ENCODE measurements around the gene METAP1D.

The METAP1D gene

DNA sequence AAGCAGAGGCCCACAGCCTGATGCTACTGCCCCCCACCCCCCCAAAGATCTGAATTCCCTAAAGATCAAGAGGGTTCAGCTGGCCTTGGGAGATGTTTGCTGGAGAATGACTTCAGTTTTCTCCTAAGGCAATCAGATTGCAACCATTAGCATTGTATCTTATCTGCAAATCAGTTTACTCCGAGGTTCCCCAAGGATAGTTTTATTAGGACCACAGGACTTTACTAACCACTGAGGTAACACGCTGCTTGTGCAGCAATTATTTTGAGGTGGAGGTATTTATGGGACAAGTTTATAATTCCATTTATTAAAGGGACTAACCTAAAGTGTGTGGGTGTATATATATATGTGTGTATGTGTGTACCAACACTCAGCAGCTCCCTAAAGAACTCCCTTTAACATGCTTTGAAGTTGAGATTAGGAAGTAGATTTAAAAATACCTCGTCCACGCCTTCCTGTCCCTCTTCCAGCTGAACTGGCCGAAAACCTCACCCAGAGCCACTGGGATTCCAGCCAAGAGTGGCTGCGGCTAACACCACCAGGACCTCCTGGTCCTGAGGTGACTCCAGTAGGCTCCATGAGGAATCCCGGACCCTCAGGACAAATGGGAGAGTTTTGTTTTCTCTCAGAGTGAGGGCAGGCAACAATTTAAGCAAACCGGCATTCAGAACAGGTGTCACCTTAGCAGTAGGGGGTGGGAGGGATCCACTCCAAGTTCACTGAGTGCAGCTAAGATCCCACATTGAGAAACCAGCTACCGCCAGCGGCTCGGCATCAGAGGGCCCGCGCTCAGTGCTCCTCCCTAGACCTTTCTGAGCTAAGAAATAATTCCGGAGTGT is 82.6 kb downstream of the METAP1D start:
- DNase-seq = peak; percentile 45

- DNase-seq = peak; percentile 36
Observed at GRCh38 chr2:172082944-172083627, 83.3 kb downstream of the METAP1D start.

DNA sequence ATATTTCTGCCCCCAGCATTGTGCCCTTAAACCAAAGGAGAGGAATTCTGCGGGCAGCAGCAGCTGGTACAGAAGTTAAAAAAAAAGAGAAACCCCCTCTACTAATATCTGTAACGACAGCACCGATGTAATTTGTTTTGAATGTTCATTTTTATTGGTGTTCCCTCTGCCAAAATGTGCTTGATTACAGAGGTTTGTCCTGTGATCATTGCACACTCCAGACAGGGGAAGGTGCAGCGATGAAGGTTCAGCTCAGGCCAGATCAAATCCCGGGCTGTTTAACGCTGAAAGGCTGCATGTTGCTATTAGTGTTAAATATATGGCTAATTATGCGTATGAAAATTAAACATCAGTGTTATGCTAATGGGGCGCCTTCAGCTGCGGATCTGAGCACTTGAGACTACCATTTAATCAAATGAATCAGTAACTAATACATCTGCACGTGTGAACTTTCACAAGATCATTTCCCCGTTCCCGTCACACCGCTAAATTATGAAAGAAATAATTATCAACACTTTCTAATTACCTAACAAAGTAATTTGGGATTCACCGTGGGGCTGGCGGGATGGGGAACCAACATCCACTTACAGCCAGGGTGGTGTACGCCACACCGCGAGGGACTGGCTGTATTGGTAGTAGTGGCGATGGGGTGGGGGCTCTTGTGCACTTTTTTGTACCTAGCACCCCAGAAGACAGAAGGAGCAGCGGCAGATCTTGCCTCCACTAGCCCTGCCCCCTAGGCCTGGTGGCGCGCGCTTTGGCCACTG is 84.1 kb downstream of the METAP1D start:
- no peak for DNase-seq

DNA sequence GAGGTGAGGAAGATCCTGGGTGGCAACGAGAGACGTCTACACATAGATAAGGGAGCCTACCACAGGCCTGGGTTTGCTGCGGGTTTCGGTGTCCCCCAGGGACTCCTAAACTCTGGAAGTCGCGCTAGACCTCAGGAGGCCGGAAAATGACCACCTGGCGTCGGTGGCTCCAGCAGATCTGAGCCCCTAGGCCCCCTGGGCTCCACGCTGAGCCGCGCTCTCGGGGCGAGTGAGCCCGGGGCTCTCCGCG is 84.6 kb downstream of the METAP1D start:
- no peak for DNase-seq

- peak; percentile 97 for DNase-seq
Observed at GRCh38 chr2:172084645-172085459, 85.1 kb downstream of the METAP1D start.

- no peak for DNase-seq
Observed at GRCh38 chr2:172085460-172086159, 85.9 kb downstream of the METAP1D start, which contains the start of gene DLX1. TSS of gene DLX1 (plus strand) at chr2:172085507. CDS start at chr2:172085678, 171 bp downstream.

DNA sequence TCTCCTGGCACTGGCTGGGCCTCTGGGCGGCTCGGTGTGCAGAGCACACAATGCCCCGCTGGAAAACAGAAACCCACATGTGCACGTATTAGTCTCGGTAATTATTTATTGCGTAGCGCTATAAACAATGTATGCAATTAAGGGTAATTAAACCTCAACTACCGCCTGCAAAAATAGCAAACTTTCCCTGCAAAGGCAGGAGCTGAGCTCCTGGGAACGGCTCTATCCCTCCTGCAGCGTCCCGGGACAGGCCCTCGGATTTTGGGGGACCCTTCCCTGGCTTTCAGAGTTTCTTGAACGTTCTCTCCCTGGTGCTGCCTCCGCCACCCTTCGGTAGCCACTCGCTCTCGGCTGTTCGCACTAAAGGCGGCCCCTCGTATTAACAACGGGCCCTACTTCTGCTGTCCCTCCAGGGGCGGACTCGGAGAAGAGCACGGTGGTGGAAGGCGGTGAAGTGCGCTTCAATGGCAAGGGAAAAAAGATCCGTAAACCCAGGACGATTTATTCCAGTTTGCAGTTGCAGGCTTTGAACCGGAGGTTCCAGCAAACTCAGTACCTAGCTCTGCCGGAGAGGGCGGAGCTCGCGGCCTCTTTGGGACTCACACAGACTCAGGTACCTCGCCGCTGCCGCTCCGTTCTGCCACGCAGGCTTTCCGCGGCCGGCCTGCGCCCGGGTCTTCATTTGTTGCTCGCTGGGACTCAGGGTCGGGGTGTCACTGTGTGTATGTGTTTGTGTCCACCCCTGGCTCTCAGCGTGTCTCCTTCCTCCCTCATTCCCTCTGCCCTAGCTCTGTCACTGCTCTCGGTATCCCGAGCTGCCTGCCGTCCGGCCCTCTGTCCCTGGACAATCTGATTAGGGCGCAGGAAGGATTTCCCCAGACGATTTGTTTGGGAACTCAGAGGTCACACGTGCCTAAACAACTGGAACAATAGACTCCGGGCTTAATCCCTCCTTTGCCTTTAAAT is 86.8 kb downstream of the METAP1D start:
- peak; percentile 48 for DNase-seq

DNA sequence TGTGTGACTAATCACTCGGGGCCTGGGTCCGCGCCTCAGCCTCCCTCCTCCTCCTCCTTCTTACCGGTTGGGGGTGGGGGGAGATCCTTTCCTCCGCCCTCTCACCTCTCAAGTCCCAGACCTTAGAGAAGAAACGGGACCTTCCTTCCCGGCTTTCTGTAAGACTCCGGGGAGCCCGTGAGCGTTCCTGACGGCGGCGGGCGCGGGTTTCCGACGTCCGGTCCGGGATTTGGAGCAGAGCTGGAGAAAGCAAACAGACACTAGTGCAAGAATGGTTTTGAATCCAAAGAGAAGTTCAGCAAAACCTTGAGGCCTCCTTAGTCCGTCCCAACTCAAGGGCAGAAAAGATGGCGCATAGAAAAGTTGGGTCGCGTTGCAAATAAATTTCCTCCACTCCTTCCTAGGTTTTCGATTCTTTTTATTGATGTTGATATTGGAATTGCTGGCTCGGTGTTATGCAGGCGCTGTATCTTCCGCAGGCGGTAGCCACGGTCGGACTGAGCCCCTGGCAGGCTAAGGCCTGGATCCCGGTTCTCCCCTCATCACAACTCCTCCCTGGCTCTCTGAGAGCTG is 87.5 kb downstream of the METAP1D start:
- DNase-seq = no peak

DNA sequence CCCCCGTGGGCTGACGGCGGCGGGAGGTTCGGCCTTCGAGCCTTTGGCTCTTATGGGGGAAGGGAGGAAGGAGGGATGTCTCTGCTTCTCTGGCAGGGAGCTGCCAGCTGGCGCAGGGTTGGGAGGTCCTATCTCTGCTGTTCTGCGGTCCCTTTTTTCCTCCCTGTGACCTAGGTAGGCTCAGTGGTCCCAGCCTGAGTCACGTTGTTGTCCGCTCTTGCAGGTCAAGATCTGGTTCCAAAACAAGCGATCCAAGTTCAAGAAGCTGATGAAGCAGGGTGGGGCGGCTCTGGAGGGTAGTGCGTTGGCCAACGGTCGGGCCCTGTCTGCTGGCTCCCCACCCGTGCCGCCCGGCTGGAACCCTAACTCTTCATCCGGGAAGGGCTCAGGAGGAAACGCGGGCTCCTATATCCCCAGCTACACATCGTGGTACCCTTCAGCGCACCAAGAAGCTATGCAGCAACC is 88.1 kb downstream of the METAP1D start:
- no peak for DNase-seq

GRCh38 chr2:172088245-172089004 is 88.7 kb downstream of the METAP1D start:
- no peak for DNase-seq

DNA sequence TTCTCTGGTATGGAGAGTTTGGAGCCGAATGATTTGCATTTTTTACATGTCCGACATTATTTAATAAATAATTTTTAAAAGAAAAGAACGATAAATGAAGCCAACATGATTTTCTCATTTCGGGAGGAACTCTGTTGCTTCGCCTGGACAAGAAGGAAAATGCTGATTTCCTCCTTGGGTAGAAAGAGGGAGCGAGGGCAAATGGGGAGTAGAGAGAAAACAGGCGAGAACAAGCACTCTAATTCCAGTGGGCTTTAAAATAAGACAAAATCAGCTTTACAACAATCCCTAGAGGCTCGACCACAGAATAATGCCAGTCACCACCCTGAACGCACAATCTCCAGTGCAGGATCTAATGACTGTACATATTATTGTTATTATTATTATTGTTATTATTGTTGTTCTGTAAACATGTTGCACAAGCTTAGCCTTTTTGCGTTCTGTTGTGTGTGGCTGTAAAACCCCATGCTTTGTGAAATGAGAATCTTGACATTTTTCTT is 89.3 kb downstream of the METAP1D start:
- no peak for DNase-seq

- DNase-seq = no peak
Observed at GRCh38 chr2:172089633-172090032, 89.9 kb downstream of the METAP1D start.

DNA sequence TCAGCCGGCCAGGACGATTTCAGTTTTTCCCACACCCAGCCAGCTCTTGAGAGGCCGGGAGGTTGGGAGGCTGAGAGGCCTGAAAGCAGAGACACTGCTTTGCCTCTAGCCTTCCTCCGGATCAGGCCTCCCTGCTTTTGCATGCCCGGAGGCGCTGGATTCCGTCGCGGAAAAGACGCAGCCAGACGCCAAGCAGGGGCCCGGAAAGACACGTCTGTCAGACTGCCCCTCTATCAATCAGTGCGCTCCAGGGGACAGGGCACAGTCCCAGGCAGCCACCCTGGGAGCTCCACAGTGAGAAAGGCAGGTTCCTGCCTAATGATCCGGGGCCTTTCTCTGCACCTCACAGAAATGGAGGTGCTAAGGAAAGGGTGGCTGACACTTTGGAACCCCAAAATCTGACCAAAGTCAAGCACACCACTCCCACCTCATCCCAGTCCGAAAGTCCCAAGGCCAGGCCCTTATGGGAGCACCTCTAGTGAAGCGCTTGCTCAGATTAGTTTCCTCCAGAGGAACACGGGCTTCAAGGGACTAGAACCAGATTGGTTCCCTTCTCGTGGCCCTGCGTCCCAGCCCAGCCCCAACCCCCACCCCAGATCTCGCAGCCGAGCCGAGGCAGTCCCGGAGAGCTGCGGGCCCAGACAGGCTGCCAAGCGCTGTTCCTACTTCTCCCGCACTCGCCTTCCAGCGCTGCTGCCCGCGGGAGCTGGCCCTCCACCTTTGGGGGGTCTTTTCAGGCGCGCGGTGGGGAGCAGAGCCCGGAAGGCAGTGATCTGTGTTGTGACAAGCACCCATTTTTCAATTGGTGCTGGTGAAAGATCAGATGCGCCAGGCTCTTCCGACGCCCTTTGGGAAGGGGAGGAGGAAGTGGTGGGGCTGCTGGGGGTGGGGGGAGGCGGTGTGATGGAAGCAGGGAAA is 90.5 kb downstream of the METAP1D start:
- DNase-seq = no peak

DNA sequence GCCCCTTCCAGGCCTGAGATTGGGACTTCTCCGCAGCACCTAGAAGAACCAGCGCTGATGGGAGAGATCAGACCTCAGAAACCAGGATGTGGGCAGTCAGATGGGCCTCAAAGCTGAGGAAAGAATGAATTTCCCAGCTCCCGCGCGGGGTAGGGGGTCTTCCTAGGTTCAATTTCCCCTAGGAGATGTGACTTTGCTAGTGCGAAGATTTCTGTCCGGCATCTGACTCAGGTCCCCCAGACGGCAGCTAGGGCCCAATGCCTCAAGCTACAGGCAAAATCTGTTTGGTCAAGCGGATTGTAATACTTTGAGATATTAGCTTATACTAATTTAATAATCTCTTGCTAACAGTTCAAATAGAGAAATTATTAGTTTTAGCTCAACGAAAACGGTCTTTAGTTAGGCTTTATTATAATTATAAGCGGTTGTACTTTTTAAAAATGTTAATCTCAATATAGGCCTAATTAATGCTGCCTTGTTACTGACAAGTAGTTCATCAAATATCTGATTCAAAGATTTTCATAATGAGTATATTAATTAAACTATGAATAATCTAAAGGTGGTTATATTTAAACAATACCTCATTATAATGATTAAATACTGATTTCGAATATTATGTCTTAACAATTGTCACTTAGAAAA is 91.4 kb downstream of the METAP1D start:
- DNase-seq = no peak

DNA sequence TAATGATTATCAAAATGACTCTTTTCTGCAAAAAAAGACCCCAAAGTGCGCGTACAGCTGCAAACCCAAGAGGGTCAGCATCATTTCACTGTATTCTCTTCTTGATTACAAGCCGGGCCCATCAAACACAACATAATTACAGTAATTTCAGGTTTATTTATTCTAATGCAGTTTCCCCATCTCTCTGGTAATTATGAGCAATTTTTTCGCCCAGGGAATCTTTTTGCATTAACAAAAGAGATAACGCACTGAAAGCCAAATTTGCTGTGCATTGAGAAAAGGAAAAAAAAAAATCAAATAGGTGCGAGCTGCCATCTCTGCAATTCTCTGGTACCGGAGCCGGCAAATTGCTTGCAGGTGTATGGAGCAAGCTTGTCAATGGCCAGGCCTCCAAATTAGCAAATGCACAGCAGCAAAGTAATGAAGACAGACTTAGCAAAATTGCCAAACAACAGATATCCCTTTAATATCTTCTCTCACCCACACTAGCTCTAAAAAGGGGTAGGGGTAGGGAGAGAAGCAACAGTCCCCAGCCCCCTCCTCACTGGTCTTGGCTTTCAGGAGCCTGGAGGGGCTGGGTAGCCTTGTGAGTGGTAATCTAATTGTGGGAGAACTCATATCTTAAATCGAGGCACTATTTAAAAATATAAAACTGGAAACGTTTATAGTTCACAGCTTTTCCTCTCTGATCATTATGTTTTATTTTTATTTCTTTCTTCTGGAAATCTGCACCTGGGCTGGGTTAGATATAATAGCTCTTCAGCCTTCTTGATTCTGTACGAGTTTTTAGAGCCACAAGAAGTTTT is 92.2 kb downstream of the METAP1D start:
- DNase-seq = no peak

DNA sequence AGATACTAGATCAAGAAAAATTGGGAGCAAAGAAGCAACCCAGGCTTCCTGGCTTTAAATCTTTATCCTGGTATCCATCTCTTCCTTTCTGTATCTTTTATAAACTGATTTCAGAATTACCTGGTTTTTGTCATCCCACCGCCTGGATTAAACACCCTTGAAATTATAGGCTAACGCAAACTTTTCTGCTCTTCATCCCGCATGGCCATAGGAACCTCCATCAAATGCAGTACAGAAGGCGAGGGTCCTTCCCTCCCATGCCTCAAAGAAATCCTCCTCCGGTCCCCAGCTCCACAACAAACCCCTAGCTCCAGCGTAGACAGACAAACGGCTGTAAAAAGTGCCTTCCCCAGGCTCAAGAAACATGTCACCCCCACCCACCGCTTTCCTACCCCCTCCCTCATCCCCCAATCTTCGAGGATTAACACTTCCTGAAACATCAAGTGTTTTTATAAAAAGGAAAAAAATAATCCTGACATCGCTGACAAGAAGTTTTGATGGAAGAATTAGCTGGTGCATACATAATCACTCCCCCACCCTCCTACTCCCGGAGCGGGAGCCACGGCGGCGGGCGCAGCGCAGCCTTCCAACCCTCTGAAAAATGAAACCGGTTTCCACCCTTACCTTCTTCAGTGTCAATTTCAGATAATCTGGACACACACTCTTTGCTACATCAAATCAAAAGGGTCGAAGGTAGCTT is 93.1 kb downstream of the METAP1D start:
- DNase-seq = no peak
